Dedifferentiated amniotic fluid mesenchymal stem cell (primary cell): ENCODE results near the gene RAC3.
"Not testable (repeated sequence)": the region's sequence is repeated elsewhere in the genome, so short reads cannot be mapped to it uniquely, and the experiment has no call there.

Source experiments
- DNase-seq: peaks from one replicate; pipeline ENCODE4 v3.0.0-alpha.2; 2016; ENCODE audit errors: extremely low spot score

The RAC3 gene

DNA sequence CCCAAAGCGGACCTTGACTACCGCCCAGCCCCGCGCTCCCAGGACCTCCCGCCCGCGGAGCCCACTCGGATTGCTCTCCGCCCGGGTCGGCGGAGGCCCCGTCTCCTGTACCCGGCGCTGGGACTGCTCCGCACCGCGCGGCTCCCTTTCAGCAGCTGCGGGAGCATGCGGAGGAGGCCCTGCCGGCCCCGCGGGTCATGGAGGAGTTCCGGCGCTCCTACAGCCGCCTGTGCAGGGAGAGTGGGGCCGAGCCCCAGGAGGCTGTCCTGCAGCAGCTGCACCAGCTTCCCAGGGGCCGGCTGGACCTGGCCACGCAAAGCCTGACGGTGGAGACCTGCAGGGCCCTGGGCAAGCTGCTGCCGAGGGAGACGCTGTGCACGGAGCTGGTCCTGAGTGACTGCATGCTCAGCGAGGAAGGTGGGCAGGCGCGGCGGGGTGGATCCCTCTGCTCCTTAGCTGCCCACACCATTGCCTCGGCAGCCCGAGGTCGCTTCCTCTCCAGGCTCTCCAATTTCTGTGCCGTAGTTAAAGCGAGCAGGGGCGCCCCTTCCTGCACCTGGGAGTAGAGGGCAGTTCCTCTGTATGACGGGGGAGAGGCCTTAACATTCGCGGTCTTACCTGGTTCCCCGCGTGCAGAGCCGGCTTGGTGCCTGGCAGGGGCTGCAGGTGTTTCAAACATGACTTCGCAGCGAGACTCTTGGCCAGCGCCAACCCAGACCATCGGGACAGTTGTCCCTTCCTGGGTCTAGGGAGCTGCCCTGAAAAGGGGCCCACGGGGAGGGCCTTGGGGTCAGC lies 7.8 kb upstream of the RAC3 start:
- no peak for DNase-seq

DNA sequence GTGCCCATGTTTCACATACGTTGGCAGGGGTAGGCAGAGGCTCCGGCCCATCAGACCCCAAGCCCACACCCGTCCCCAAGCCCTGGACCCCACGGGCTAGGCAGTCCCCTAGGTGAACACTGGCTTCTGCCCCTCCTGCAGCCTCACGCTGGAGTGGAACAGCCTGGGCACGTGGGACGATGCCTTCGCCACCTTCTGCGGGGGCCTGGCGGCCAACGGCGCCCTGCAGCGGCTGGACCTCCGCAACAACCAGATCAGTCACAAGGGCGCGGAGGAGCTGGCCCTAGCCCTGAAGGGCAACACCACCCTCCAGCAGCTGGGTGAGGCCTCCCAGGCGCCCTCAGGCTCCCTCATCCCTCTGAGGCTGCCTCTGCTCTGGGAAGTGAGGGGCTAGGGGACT lies 6.6 kb upstream of the RAC3 start:
- DNase-seq, result no peak

DNA sequence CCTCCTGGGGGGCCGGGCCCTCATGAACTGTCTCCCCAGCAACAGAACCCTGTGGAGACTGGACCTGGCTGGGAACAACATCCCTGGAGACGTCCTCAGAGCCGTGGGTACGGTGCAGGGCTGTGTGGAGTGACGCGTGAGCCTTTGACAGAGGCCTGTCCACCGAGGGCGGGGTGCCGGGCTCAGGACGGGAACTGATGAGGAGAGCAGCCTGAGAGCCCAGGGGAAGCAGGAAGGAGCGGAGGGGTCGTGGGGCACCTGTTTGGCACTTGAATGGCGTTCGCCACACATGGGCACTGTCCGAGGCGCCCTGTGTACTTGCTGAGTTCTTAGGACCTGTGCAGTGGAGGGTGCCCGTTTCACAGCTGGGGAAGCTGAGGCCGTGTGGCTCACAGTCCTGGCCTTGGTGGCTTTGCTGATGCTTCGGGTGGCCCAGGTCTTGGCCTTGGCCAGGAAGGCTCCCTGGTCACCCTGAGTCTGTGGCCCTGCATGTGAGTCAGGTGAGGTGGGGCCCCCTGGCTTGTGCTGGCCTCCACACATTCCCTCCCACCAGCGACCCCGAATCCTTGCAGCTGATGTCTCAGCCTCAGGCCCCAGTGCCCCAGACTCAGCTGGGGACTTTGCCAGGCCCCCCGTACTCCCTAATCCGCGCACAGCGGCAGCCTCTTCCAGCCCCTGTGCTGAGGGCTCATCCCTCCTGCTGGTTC lies 5.9 kb upstream of the RAC3 start:
- no peak for DNase-seq

- no peak for DNase-seq
These were observed 3.2 kb upstream of the RAC3 start for GRCh38 chr17:82028246-82028645.

DNA sequence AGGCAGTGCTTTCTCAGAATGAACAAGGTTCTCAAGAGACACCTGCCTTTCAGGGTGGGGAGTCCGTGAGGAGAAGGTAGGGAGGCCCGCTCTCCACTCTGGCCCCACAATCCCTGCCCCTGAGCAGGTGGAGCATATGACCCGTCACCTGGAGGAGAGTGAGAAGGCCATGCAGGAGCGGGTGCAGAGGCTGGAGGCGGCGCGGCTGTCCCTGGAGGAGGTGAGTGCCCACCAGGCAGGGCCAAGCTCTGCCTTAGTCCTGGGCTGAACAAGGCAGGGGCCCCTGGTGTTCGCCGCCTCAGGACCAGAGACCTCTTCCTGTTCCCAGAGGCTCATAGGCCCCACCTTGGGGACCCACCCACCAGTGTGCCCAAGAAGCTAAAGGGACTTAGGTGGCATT lies 2.5 kb upstream of the RAC3 start:
- no peak for DNase-seq

- DNase-seq, result no peak
These were observed 2.1 kb upstream of the RAC3 start for GRCh38 chr17:82029391-82029790.

DNA sequence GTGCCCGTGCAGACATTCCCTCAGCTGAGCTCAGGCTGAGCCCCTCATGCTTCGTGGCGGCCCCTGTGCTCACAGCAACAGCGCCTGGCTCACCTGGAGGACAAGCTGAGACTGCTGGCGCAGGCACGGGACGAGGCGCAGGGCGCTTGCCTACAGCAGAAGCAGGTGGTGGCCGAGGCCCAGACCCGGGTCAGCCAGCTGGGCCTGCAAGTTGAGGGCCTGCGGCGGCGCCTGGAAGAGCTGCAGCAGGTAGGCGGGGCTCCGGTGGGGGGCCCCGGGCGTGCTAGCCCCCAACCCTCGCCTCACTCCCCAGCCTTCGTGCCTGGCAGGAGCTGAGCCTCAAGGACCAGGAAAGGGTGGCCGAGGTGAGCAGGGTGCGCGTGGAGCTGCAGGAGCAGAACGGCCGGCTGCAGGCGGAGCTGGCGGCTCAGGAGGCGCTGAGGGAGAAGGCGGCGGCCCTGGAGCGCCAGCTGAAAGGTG lies 1.4 kb upstream of the RAC3 start:
- DNase-seq, result no peak

DNA sequence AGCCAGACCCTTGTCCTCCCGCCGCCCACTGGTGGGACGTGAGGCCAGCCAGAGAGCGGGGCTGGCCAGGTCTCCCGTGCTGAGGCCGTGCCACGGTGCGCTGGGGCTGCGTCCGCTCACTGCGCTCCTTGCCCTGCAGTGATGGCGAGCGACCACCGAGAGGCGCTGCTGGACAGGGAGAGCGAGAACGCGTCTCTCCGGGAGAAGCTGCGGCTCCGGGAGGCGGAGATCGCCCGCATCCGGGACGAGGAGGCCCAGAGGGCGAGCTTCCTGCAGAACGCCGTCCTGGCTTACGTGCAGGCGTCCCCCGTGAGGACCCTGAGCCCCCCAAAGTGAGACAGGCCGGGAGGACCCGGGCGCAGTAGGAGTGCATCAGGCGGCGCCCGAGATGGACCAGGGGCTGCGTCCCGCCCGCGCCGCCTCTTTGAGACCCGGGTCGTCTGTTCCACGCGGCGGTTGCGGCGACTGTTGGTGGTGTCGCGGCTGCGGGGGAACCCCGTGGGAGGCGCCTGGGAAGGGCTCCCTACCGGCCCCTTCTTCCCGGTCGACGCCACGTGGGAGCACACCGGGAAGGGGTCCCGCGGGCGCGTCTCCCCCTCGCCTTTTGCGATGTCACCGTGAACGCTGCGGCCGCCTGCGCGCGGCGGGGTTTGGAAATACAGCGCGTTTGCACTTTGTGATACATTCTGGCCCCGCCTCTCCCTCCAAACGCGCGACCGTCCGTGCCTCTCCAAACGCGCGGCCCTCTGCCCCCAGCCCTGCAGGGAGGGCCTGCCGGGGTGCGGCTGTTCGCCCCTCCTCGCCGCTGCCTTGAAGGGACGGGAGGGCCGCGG lies 792 bp upstream of the RAC3 start:
- DNase-seq, result peak; percentile 52

DNA sequence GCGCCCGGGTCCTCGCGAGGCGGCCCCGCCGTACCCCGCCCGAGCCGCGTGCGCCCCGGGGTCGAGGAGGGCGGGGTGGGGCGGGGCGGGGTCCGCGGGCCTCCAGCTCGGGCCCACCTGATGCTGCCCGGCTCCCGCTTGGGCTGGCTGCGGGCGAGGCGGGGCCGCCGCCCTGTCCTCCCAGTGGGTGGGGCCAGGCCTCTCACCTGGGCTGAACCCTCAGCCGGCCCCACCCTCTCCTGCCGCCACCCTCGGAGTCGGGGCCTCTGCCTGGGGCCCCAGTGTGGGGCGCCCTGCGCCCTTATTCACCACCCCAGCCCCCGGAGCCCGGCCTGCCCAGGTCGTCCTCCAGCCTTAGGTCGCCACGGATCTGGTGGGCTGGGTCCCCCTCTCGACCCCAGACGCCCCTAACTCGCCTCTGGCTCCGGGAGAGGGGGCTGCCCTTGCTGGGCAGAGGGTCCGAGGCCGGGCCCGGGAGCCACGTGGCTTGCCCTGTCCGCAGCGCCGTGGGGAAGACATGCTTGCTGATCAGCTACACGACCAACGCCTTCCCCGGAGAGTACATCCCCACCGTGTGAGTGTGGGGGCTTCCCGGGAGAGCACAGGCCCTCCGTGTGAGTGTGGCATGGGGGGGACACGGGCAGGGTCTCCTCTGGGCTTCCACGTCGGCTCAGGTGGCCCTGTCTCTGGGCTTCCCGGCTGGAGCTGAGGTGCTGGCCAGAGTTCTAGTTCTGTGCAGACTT lies 578 bp downstream of the RAC3 start:
- no peak for DNase-seq

DNA sequence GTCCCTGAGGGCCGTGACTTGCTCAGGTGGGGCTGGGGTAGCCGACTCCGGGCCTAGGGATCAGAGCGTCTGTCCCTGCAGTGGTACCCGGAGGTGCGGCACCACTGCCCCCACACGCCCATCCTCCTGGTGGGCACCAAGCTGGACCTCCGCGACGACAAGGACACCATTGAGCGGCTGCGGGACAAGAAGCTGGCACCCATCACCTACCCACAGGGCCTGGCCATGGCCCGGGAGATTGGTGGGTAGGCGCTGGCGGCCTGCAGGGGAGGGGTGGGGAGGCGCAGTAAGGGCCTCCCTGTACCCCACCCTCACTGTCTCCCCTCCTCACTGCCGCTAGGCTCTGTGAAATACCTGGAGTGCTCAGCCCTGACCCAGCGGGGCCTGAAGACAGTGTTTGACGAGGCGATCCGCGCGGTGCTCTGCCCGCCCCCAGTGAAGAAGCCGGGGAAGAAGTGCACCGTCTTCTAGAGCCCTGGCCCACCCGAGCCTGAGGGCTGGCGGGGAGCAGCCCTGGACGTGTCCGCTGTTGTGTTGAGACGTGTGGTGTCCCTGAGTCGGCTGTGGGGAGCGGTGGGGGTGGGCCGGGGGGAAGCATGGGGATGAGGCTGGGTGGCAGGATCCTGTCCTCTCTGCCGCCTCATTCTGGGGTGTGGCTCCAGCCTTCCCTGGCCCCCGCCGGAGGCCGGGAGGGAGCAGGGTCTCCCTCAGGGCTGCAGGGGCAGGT lies 2.0 kb downstream of the RAC3 start:
- no peak for DNase-seq

DNA sequence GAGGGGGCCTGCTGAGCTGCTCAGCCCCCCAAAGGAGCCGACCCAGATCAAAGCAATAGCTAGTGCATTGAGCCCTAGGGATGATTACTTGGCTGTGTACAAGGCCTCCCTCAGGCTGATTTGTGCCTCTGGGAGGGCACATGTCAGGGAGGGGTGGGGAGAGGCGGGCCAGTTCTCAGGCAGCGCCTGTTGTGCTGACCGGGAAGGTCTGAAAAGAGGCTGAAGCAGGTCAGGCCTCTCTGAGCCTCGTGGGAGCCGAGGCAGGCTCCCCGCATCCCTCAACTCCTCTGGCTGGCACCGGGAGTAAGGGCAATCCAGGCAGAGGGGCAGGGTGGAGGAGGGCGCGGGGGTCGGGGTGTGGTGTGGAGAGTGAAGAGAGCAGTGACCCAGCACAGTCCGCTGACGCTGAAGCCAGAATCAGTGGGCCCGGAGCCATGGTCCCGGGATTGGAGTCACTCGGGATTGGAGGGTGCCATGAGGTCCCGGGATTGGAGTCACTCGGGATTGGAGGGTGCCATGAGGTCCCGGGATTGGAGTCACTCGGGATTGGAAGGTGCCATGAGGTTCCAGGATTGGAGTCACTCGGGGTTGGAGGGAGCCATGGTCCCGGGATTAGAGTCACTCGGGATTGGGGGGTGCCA lies 3.0 kb downstream of the RAC3 start:
- DNase-seq, result no peak

GRCh38 chr17:82035488-82035887 lies 4.0 kb downstream of the RAC3 start:
- no peak for DNase-seq

GRCh38 chr17:82035956-82036633 lies 4.6 kb downstream of the RAC3 start:
- no peak for DNase-seq

- no peak for DNase-seq
These were observed 5.2 kb downstream of the RAC3 start for GRCh38 chr17:82036634-82037091.

DNA sequence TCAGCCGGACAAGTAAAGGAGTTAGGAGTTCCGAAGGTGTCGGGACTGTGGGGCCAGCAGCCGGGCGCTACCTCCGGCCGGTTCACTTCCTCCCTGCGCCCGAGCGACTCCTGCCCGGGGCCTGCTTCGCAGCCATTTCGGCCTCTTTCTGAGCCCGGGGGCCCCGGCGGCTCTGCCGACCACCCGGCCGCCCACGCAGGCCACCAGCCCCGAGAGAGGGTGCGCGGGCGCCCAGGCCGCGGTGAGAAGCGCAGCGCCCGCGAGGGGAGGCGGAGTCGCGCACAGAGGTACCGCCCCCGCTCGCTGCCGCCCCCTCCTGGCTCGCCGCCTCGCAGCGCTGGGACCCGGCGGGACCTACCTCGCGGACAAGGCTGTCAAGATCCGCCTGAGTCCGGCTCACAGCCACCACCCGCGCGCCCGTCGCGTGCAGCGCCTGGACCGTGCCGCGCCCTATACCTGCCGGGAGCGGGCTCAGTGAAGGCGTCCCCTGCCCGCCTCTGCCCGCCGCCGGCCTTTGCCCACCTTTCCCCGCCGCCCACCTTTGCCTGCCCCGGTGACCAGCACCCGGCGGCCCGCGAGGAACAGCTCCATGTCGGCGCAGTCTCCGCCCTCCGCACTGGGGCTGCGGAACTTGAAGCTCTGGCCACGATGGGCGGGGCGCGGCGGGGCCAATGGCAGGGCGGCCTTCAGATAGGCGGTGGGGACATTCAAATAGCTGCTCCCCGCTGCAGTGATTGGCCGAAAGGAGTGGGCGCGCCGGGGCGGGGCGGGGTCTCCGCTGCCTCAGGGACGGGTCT lies 5.8 kb downstream of the RAC3 start, which contains the start of gene DCXR:
Gene DCXR (minus strand): TSS at position 606 of the 797 bp plus-strand sequence. CDS start 15 bp downstream, at position 591.
- peak; percentile 90 for DNase-seq

- DNase-seq, result no peak
These were observed 6.4 kb downstream of the RAC3 start for GRCh38 chr17:82037889-82038195.

GRCh38 chr17:82038796-82039409 lies 7.4 kb downstream of the RAC3 start:
- DNase-seq, result not testable (repeated sequence)

DNA sequence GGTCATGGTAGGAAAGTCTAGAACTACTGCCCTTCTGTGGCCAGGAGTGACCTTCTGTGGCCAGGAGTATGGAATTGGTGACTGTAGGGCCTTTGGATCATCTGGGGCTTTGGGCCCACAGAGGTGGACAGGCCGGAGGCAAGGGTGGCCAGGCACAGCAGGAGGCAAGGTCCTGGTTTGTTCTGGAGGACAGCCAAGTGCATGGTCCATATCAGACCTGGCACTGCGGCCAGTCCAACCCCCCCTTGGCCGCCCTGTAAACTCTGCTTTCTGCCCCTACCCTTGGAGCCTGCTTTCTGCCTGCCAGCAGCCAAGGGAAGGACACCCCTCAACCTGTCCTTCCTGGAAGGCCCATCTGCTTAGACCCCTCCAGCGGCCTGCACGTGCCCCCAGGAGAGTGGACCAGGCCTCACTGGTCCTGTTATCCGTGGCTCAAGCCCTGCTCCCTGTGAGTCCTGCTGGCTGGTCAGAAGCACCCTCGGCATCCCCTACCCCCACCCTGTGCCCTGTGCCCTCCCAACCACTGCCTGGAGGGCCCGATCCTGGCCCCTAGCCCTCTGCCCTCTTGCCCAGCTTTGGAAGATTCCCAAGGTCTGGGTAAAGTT lies 8.3 kb downstream of the RAC3 start:
- DNase-seq, result no peak
